ENCODE results near the gene PIEZO1.
"Not testable (repeated sequence)": the region's sequence is repeated elsewhere in the genome, so short reads cannot be mapped to it uniquely, and the experiment has no call there.

Gene PIEZO1

GRCh38 chr16:88773812-88774291, 11.2 kb downstream of the PIEZO1 start:
- H3K27me3 Mint-ChIP-seq, result no peaks in the 10 kb centered on the region
- peaks cover 43% of the 10 kb centered on the region for H3K4me1 Mint-ChIP-seq (ENCODE audit: low read depth)
- no peak overlapping the region for H3K4me3 Mint-ChIP-seq
- DNase-seq, result no peak
- no peaks in the 10 kb centered on the region for H3K9me3 Mint-ChIP-seq
- H3K36me3 Mint-ChIP-seq (ENCODE audit: low read depth), result peaks cover 29% of the 10 kb centered on the region
- H3K27ac Mint-ChIP-seq, result no peak overlapping the region

DNA sequence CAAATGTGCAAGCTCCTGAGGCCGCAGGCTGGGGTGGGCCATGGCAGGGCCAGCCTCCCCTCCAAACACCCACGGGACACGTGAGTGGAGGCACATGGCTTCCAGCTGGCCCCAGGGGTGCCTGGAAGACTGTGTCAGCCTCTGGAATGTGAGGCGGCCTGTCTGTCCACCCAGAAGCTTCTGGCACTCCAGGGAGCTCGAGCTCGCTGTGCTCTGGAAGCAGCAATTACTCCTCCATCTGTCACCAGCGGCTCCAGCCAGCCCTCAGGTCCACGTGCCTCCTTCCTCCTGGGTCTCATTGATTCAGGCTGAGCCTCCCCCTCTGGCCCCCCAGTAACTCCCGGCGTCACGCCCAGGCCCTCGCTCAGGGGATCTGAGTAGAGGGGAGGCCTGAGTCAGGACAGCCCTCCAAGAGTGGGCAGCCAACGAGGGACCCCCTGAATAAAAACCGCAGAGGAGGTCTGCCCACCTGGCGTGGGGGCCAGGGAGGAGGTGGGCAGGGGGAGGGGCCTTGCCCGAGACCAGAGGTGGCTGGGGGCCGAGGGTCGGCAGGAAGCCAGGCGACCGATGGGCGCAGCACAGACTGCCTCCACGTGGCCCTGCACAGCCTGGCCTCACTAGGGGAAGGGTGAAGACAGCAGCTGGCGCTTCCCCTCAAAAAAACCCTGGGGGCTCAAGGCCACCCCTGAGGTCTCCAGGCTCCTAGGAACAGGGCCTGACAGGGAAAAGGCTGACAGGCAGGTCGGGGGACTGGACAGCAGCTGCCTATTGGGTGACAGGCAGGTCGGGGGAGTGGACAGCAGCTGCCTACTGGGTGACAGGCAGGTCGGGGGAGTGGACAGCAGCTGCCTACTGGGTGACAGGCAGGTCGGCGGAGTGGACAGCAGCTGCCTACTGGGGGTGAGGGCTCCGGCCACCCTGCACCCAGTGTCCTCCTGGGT, 11.9 kb downstream of the PIEZO1 start:
- Mint-ChIP-seq H3K4me1 (ENCODE audit: low read depth) (peaks cover 39% of the 10 kb centered on the region), H3K9me3 (no peaks in the 10 kb centered on the region), H3K27ac (no peak overlapping the region), H3K4me3 (no peak overlapping the region), H3K27me3 (no peaks in the 10 kb centered on the region), H3K36me3 (ENCODE audit: low read depth) (peaks cover 25% of the 10 kb centered on the region)
- DNase-seq, result no peak

- H3K4me1 Mint-ChIP-seq (ENCODE audit: low read depth), result peaks cover 40% of the 10 kb centered on the region
- not testable (repeated sequence) for H3K9me3 Mint-ChIP-seq, H3K27me3 Mint-ChIP-seq, DNase-seq, H3K27ac Mint-ChIP-seq, H3K4me3 Mint-ChIP-seq
- peaks cover 19% of the 10 kb centered on the region for H3K36me3 Mint-ChIP-seq (ENCODE audit: low read depth)
Measured at GRCh38 chr16:88771781-88772180, 13.2 kb downstream of the PIEZO1 start.

- DNase-seq, result no peak
- no peaks in the 10 kb centered on the region for H3K27me3 Mint-ChIP-seq
- no peak overlapping the region for H3K4me3 Mint-ChIP-seq
- H3K9me3 Mint-ChIP-seq, result no peaks in the 10 kb centered on the region
- H3K27ac Mint-ChIP-seq, result peak overlapping the region; percentile 37
- H3K4me1 Mint-ChIP-seq (ENCODE audit: low read depth), result peaks cover 43% of the 10 kb centered on the region
- H3K36me3 Mint-ChIP-seq (ENCODE audit: low read depth), result peaks cover 14% of the 10 kb centered on the region
Measured at GRCh38 chr16:88771294-88771772, 13.7 kb downstream of the PIEZO1 start.

DNA sequence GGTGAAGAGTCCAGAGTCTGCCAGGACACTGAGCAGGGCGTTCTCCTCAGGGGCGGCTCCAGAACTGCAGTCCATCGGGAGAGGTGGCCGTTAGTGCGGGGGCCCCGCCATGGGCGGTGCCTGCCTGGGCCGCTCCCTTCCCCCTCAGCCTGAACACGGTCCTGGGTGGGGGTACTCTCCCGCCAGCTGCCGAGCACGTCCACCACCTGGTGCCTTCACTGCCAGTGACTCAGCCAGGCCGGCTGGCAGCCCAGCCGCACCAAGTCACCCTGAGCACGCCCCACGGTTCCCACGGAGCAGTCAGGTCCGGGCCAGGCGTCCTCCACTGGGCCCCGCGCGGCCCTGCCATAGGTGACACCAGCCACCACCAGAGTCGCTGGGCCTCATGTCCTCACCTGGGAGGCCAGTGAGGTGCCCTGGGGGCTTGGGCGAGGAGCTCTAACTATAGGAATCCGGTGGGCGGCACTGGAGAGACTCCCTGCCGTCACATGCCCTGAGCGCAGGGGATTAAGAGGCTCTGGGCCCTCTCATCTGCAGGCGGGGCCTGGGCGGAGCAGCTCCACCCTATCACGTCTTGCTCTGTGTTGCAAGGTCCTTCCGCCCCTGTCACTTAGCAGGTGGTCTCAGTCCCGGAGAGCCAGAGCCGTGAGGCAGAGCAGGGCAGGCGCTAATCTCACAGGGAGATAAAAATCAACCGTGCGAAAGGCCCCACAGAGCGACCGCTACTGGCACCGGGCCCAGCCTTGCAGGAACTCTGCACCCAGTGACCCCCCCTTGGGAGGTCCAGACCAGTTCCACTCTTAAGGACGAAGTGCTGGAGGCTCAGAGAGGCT, 14.3 kb downstream of the PIEZO1 start:
- H3K36me3 Mint-ChIP-seq (ENCODE audit: low read depth), result peaks cover 17% of the 10 kb centered on the region
- peak overlapping the region; percentile 37 for H3K27ac Mint-ChIP-seq
- peaks cover 50% of the 10 kb centered on the region for H3K4me1 Mint-ChIP-seq (ENCODE audit: low read depth)
- H3K4me3 Mint-ChIP-seq, result no peak overlapping the region
- H3K9me3 Mint-ChIP-seq, result no peaks in the 10 kb centered on the region
- no peaks in the 10 kb centered on the region for H3K27me3 Mint-ChIP-seq
- no peak for DNase-seq

GRCh38 chr16:88769617-88770460, 15.2 kb downstream of the PIEZO1 start:
- Mint-ChIP-seq H3K27ac (no peak overlapping the region), H3K4me3 (no peak overlapping the region), H3K27me3 (no peaks in the 10 kb centered on the region), H3K36me3 (ENCODE audit: low read depth) (peaks cover 14% of the 10 kb centered on the region), H3K9me3 (no peaks in the 10 kb centered on the region), H3K4me1 (ENCODE audit: low read depth) (peaks cover 50% of the 10 kb centered on the region)
- peak; percentile 50 for DNase-seq

DNA sequence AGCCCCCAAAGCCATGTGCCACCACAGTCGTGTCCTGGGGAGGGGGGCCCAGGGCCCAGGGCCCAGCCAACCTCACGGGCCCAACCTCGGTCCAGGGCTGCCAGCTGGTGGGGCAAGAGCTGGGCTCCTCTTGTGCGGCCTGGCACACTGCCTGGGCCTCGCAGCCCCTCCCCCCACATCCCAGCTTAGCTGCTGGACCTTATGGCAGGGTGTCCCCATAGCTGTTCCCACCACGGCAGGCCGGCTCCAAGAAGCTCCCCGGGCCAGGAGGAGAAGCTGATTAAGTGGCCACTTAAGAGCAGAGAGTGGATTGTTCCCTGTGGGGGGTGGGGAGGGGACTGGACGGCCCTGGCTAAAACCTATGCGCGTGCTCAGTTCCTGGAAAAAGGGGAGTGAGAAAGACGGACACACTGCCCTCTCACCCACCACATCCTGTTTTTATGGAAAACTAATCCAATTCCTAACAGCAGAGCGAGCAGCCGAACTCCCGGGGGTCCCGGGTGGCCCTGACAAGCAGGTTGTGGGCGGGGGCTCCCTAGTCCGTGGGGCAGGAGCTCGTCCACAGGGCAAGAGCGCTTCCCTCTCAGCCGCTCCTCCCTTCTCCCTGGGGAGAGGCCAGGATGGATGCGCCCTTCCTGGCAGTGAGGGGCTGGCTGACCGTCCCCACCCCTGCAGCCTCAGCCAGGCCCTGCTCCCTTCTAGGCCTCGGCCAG, 16.8 kb downstream of the PIEZO1 start:
- H3K27ac Mint-ChIP-seq, result no peak overlapping the region

GRCh38 chr16:88767546-88768070, 17.4 kb downstream of the PIEZO1 start:
- Mint-ChIP-seq H3K27me3 (no peaks in the 10 kb centered on the region), H3K4me3 (no peak overlapping the region), H3K4me1 (ENCODE audit: low read depth) (peaks cover 50% of the 10 kb centered on the region)

More for the DNA sequence above, 16.8 kb downstream of the PIEZO1 start:
- Mint-ChIP-seq H3K9me3 (no peaks in the 10 kb centered on the region), H3K4me1 (ENCODE audit: low read depth) (peaks cover 54% of the 10 kb centered on the region), H3K27me3 (no peaks in the 10 kb centered on the region), H3K4me3 (no peak overlapping the region), H3K36me3 (ENCODE audit: low read depth) (peaks cover 24% of the 10 kb centered on the region)
- no peak for DNase-seq

DNA sequence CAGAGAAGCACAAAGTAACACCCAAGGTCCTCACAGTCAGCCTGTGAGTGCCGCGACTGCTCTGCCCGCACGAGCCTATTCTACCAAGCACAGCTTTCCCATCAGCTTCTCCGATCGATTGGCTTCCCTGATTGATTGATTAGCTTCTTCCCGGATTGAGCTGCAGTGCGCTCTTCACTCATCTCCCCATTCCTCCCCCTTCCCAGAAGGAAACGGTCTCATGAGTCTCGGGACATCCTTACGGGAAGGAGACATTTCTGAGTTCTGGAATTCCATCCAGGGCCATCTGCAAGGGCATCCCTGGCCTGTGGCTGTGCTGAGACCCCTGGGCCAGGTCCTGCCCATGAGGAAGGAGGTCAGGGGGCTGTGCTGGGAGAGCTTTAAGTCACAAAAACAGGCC, 18.0 kb downstream of the PIEZO1 start:
- no peak overlapping the region for H3K4me3 Mint-ChIP-seq
- H3K36me3 Mint-ChIP-seq (ENCODE audit: low read depth), result peaks cover 28% of the 10 kb centered on the region
- H3K4me1 Mint-ChIP-seq (ENCODE audit: low read depth), result peaks cover 50% of the 10 kb centered on the region
- no peak for DNase-seq
- no peaks in the 10 kb centered on the region for H3K27me3 Mint-ChIP-seq
- H3K9me3 Mint-ChIP-seq, result no peaks in the 10 kb centered on the region
- H3K27ac Mint-ChIP-seq, result peak overlapping the region; percentile 42

More at GRCh38 chr16:88767546-88768070, 17.4 kb downstream of the PIEZO1 start:
- Mint-ChIP-seq H3K36me3 (ENCODE audit: low read depth) (peaks cover 28% of the 10 kb centered on the region), H3K9me3 (no peaks in the 10 kb centered on the region), H3K27ac (peak overlapping the region; percentile 52)
- no peak for DNase-seq

- H3K4me1 Mint-ChIP-seq (ENCODE audit: low read depth), result peaks cover 43% of the 10 kb centered on the region
- peaks cover 28% of the 10 kb centered on the region for H3K36me3 Mint-ChIP-seq (ENCODE audit: low read depth)
- H3K27ac Mint-ChIP-seq, result peak overlapping the region; percentile 18
- H3K9me3 Mint-ChIP-seq, result no peaks in the 10 kb centered on the region
- H3K27me3 Mint-ChIP-seq, result no peaks in the 10 kb centered on the region
- H3K4me3 Mint-ChIP-seq, result no peak overlapping the region
- no peak for DNase-seq
Measured at GRCh38 chr16:88764913-88765349, 20.1 kb downstream of the PIEZO1 start.

GRCh38 chr16:88764080-88764479, 20.9 kb downstream of the PIEZO1 start:
- no peak overlapping the region for H3K27ac Mint-ChIP-seq
- no peaks in the 10 kb centered on the region for H3K27me3 Mint-ChIP-seq
- peaks cover 42% of the 10 kb centered on the region for H3K4me1 Mint-ChIP-seq (ENCODE audit: low read depth)
- H3K9me3 Mint-ChIP-seq, result no peaks in the 10 kb centered on the region
- peaks cover 23% of the 10 kb centered on the region for H3K36me3 Mint-ChIP-seq (ENCODE audit: low read depth)
- DNase-seq, result no peak
- H3K4me3 Mint-ChIP-seq, result no peak overlapping the region

DNA sequence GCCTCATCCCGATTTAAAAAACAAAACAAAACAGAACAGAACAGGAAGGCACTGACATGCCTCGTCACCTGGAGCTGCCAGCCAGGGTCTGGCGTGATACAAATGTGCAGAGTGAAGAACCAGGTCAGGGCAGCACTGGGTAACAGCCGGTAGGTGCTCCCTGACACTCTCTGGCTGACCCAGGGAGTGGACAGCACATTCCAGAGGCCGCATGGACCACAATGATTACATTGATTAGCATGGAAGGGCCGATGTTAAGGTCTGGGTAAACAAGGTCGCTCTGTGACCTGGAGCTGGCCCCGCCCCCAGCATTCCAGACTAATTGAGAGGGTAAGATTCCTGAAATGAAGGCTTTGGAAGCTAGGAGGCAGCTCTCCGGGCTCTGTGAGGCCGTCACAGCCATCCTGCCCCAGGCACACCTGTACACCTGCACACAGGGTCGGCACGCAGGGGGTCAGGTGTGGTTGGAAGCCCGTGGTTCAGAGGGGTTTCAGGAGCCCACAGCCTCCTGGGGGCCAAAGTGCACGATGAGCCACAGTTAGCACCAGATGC, 21.4 kb downstream of the PIEZO1 start:
- no peaks in the 10 kb centered on the region for H3K27me3 Mint-ChIP-seq
- H3K27ac Mint-ChIP-seq, result no peak overlapping the region
- peaks cover 21% of the 10 kb centered on the region for H3K36me3 Mint-ChIP-seq (ENCODE audit: low read depth)
- H3K4me1 Mint-ChIP-seq (ENCODE audit: low read depth), result peaks cover 45% of the 10 kb centered on the region
- no peak for DNase-seq
- H3K4me3 Mint-ChIP-seq, result no peak overlapping the region
- no peaks in the 10 kb centered on the region for H3K9me3 Mint-ChIP-seq

GRCh38 chr16:88762941-88763340, 22.1 kb downstream of the PIEZO1 start:
- no peaks in the 10 kb centered on the region for H3K27me3 Mint-ChIP-seq
- no peak overlapping the region for H3K4me3 Mint-ChIP-seq
- H3K27ac Mint-ChIP-seq, result no peak overlapping the region
- H3K36me3 Mint-ChIP-seq (ENCODE audit: low read depth), result peaks cover 21% of the 10 kb centered on the region
- no peak for DNase-seq
- H3K9me3 Mint-ChIP-seq, result no peaks in the 10 kb centered on the region
- H3K4me1 Mint-ChIP-seq (ENCODE audit: low read depth), result peaks cover 49% of the 10 kb centered on the region

All from activated T-cell treated with anti-CD3 and anti-CD28 coated beads, Interleukin-2, amount 50 U/mL, for 24 hours (primary cell).